K562 (cell line): Measurements from ENCODE around the gene NDUFAF2. TPM values are rescaled to one million over a fixed set of nuclear protein-coding genes. Genes with fewer than 3 reads are reported as not detected.
A peak's percentile ranks its signal among the peaks of the same experiment; 100 is the strongest.

ENCODE experiments used
- ESRRB ChIP-seq: fragments of 250-450 bp; sonication (Bioruptor Pico); IDR thresholded peaks from 2 replicates; pipeline ENCODE4 v1.5.0; 2020; ENCODE audit warnings: mild to moderate bottlenecking, moderate library complexity, borderline replicate concordance
- FOS ChIP-seq: IDR thresholded peaks from 3 replicates; pipeline ENCODE4 v1.6.1; 2011; ENCODE audit not compliant: insufficient read length; ENCODE audit errors: extremely low read depth
- HDAC8 ChIP-seq: fragments of 450-650 bp; IDR thresholded peaks from 2 replicates; pipeline ENCODE4 v1.6.1; 2016; ENCODE audit warnings: mild to moderate bottlenecking, missing genetic modification characterization, moderate library complexity, missing compliant biosample characterization
- HEY1 ChIP-seq: fragments of 250-450 bp; sonication (Bioruptor Pico); IDR thresholded peaks from 2 replicates; pipeline ENCODE4 v1.5.0; 2020; ENCODE audit warnings: mild to moderate bottlenecking, moderate library complexity, borderline replicate concordance
- HMBOX1 ChIP-seq: sonication (generic); IDR thresholded peaks from 2 replicates; pipeline ENCODE4 v1.6.1; 2016
- IRF1 ChIP-seq: sonication (generic); formaldehyde crosslinking; IDR thresholded peaks from 2 replicates; pipeline ENCODE4 v1.8.0; 2022; ENCODE audit warnings: missing genetic modification reagents, mild to moderate bottlenecking, borderline replicate concordance
- MNT ChIP-seq, 2 experiments: fragments of 450-650 bp; conservative IDR thresholded peaks; 2 replicates each; pipeline ENCODE4 v1.6.1; 2017; ENCODE audit warnings: mild to moderate bottlenecking in 2 of 2, moderate library complexity in 2 of 2
- THAP7 ChIP-seq: fragments of 250-450 bp; sonication (Bioruptor Pico); IDR thresholded peaks from 2 replicates; pipeline ENCODE4 v1.5.0; 2021
- YY1 ChIP-seq, 3 experiments: IDR thresholded peaks; 2 replicates each; pipeline ENCODE4 v1.6.1; 2011; ENCODE audit warnings: low read length in 2 of 3, mild to moderate bottlenecking in 2 of 3, moderate library complexity in 2 of 3, borderline replicate concordance in 1 of 3, control low read depth in 1 of 3, low read depth in 1 of 3; ENCODE audit not compliant: insufficient read depth in 3 of 3, insufficient replicate concordance in 2 of 3, control insufficient read depth in 1 of 3, insufficient read length in 1 of 3; ENCODE audit errors: extremely low read depth in 1 of 3
- ZNF318 ChIP-seq, 2 experiments: fragments of 450-650 bp; IDR thresholded peaks; 2 replicates each; pipeline ENCODE4 v1.6.1; 2016; ENCODE audit warnings: mild to moderate bottlenecking in 2 of 2, borderline replicate concordance in 1 of 2, low read depth in 1 of 2, moderate library complexity in 1 of 2
- ZNF717 ChIP-seq: fragments of 250-450 bp; sonication (Bioruptor Pico); IDR thresholded peaks from 2 replicates; pipeline ENCODE4 v1.5.0; 2021
- polyA plus RNA-seq, 8 experiments: library from polyadenylated mRNA; depleted of rRNA in 4 of 8; stranded (reverse) in 5 of 8; unstranded in 3 of 8; fragments of >200 nt; fragmentation: Nextera tagmentation in 2 of 8; fragmentation: Illumina TruSeq in 1 of 8; extraction: Ambion mirVana in 2 of 8; extraction: Trizol in 1 of 8; gene quantifications; 2 replicates each; pipeline versions ENCODE4 v1.2.1 to v1.2.3, GENCODE V29; 2011 to 2014; ENCODE audit warnings: inconsistent platforms in 1 of 8, missing spikeins in 1 of 8
- total RNA-seq, 7 experiments: library from RNA; depleted of rRNA in 6 of 7; stranded (reverse); fragments of >200 nt in 6 of 7; fragmentation: Illumina TruSeq in 2 of 7; extraction: Trizol in 2 of 7; gene quantifications; 2 replicates each; pipeline versions ENCODE4 v1.2.1 to v1.2.3, GENCODE V29; 2011 to 2021; ENCODE audit warnings: low replicate concordance in 1 of 7

The NDUFAF2 gene
- total and polyA plus RNA-seq, 9 of the 15 experiments (the other 6 are each of a cell fraction or from before 2014, with no cell fraction given): 56.0 to 155 (median 95.9) TPM

- no peak for TF ChIP-seq ZNF318 (IDR thresholded peaks at IDR 0.05; ENCODE audit: borderline replicate concordance in 1 of 2, low read depth in 1 of 2)
- TF ChIP-seq YY1 (IDR thresholded peaks at IDR 0.05; ENCODE audit: borderline replicate concordance in 1 of 3, control insufficient read depth in 1 of 3, extremely low read depth in 1 of 3, insufficient read depth in 3 of 3, insufficient read length in 1 of 3, insufficient replicate concordance in 2 of 3, low read depth in 1 of 3, low read length in 2 of 3): peak; percentile 75 to 96 (median 92)
- no peak for TF ChIP-seq IRF1 (CRISPR knock-in tag)
- TF ChIP-seq HMBOX1: no peak
- TF ChIP-seq FOS: peak; percentile 76
- 0 out of 2 replicates have a peak, but pooled peaks have one; percentile 23 for TF ChIP-seq HDAC8 (tag)
- no peak for TF ChIP-seq HEY1
- TF ChIP-seq THAP7 (CRISPR knock-in tag): no peak
- TF ChIP-seq ZNF717 (CRISPR knock-in tag): no peak
- TF ChIP-seq ESRRB (CRISPR knock-in tag): no peak
- peak; percentile 86 to 93 for TF ChIP-seq MNT (conservative IDR thresholded peaks at IDR 0.05)
Measured at GRCh38 chr5:60944904-60945812, at the start of gene NDUFAF2, which contains the start of gene ERCC8 (continued).
